GM12878 (cell line): Measurements from ENCODE around the gene OR12D1. TPM values are rescaled to one million over a fixed set of nuclear protein-coding genes. Genes with fewer than 3 reads are reported as not detected.

Experiments used
- ATAC-seq: fragments of 200-7000 bp; cut with Tn5 transposase; 3 replicates; pipeline ENCODE4 v1.9.1; 2020; ENCODE audit warnings: mild to moderate bottlenecking, moderate library complexity
- Bru-seq: library from RNA; stranded (reverse); fragments of 400-500 nt; gene quantifications from one replicate; lab custom pipeline; 2021; lab: Mats Ljungman, UMichigan
- BruChase-seq, 2 experiments: library from RNA; stranded (reverse); fragments of 400-500 nt; gene quantifications; one replicate each; lab custom pipeline; 2021; lab: Mats Ljungman, UMichigan
- BruUV-seq: library from RNA; stranded (reverse); fragments of 400-500 nt; replicated peaks from 2 replicates; lab custom pipeline; 2021; lab: Mats Ljungman, UMichigan
- CTCF ChIA-PET: fragments of 300-600 bp; sonication (Branson Sonifier 250); formaldehyde crosslinking; extraction: SDS; loops from one replicate; lab custom pipeline; 2021; ENCODE audit warnings: inconsistent platforms; lab: Yijun Ruan, JAX
- POLR2A ChIA-PET: fragments of 350-600 bp; formaldehyde crosslinking; extraction: SDS; loops from one replicate; lab custom pipeline; 2021; ENCODE audit warnings: inconsistent platforms; lab: Charles Lee
- RAD21 ChIA-PET: fragments of 300-600 bp; sonication (Branson Sonifier 250); formaldehyde crosslinking; loops from one replicate; lab custom pipeline; 2023; ENCODE audit warnings: antibody characterized with exemption; ENCODE audit not compliant: unreplicated experiment; lab: Charles Lee
- SMC1A ChIA-PET: fragments of 300-600 bp; sonication (Branson Sonifier 250); formaldehyde crosslinking; loops from one replicate; lab custom pipeline; 2023; ENCODE audit not compliant: unreplicated experiment, uncharacterized antibody; lab: Charles Lee
- DNase-seq: peaks from one replicate; pipeline ENCODE4 v3.0.0-alpha.2; 2011; ENCODE audit warnings: low read depth, low spot score
- FAIRE-seq: peaks from 3 replicates; lab custom pipeline; 2011; peaks lifted over from hg19 to GRCh38; lab: Jason Lieb, UNC
- H2AFZ ChIP-seq: 2 replicates; pipeline ENCODE4 v1.6.0; 2011; ENCODE audit warnings: low read depth, low read length, control low read depth; ENCODE audit not compliant: control insufficient read depth
- H3K27ac ChIP-seq: 2 replicates; pipeline ENCODE4 v1.5.1; 2011; ENCODE audit warnings: control low read depth; ENCODE audit not compliant: control insufficient read depth, insufficient read depth
- H3K27me3 ChIP-seq, 2 experiments: replicated peaks in 1 of 2; 2 replicates each; pipeline versions ENCODE4 v1.6.0 to v1.6.1; 2011; ENCODE audit warnings: low read length in 1 of 2; ENCODE audit not compliant: control insufficient read depth in 2 of 2, insufficient read depth in 2 of 2
- H3K36me3 ChIP-seq, 2 experiments: 2 replicates each; pipeline ENCODE4 v1.5.1; 2011; ENCODE audit warnings: low read length in 1 of 2; ENCODE audit not compliant: control insufficient read depth in 2 of 2, insufficient read depth in 2 of 2
- H3K4me1 ChIP-seq: 2 replicates; pipeline ENCODE4 v1.6.1; 2011; ENCODE audit warnings: mild to moderate bottlenecking, low read length, moderate library complexity, mixed read lengths; ENCODE audit not compliant: control insufficient read depth, insufficient read depth
- H3K4me2 ChIP-seq: 2 replicates; pipeline ENCODE4 v1.6.0; 2011; ENCODE audit warnings: control low read depth; ENCODE audit not compliant: control insufficient read depth, insufficient read depth
- H3K4me3 ChIP-seq: fragments of 200-600 bp; sonication (generic); 2 replicates; pipeline ENCODE4 v1.5.1; 2016
- H3K79me2 ChIP-seq: 2 replicates; pipeline ENCODE4 v1.6.0; 2011; ENCODE audit warnings: low read length; ENCODE audit not compliant: control insufficient read depth, insufficient read depth
- H3K9ac ChIP-seq: 2 replicates; pipeline ENCODE4 v1.8.0; 2011; ENCODE audit warnings: low read length, control low read depth, mixed read lengths; ENCODE audit not compliant: control insufficient read depth, insufficient read depth
- H3K9me3 ChIP-seq: replicated peaks from 3 replicates; pipeline ENCODE4 v1.5.1; 2011; ENCODE audit warnings: mild to moderate bottlenecking, low read length; ENCODE audit not compliant: control insufficient read depth, insufficient read depth
- H4K20me1 ChIP-seq: 2 replicates; pipeline ENCODE4 v1.6.0; 2011; ENCODE audit not compliant: control insufficient read depth, insufficient read depth
- CREB1 ChIP-seq: IDR thresholded peaks from 2 replicates; pipeline ENCODE4 v1.6.1; 2012; ENCODE audit warnings: low read depth, mild to moderate bottlenecking, inconsistent platforms
- MYC ChIP-seq: IDR thresholded peaks from 2 replicates; pipeline ENCODE4 v1.6.1; 2011; ENCODE audit warnings: mild to moderate bottlenecking, low read length, moderate library complexity, inconsistent platforms; ENCODE audit not compliant: insufficient read depth, insufficient replicate concordance, insufficient read length, severe bottlenecking
- ZBTB11 ChIP-seq: fragments of 450-650 bp; formaldehyde crosslinking; IDR thresholded peaks from 2 replicates; pipeline ENCODE4 v1.5.0; 2022; ENCODE audit warnings: mild to moderate bottlenecking, missing genetic modification characterization
- in situ Hi-C: fragments of 300-500 bp; cut with MboI; formaldehyde crosslinking; loops from 9 replicates; pipeline ENCODE4 v1.14.3; 2018; ENCODE audit warnings: mixed read lengths
- intact Hi-C: fragments of 100-400 bp; cut with micrococcal nuclease; formaldehyde crosslinking; loops from one replicate; pipeline ENCODE4 v1.14.2; 2022; ENCODE audit not compliant: unreplicated experiment
- long read RNA-seq, 2 experiments: library from polyadenylated mRNA; unstranded; transcript quantifications; one replicate each; pipeline ENCODE4 v2.0.0, GENCODE V29; 2019 to 2020
- polyA minus RNA-seq, 3 experiments: library from RNA; depleted of rRNA, polyadenylated mRNA; stranded (reverse); fragments of >200 nt; gene quantifications; 2 replicates each; pipeline ENCODE4 v1.2.3, GENCODE V29; 2011
- polyA plus RNA-seq, 11 experiments: library from polyadenylated mRNA; depleted of rRNA in 4 of 11; unstranded in 6 of 11; stranded (reverse) in 5 of 11; fragments of >200 nt; fragmentation: Nextera tagmentation in 4 of 11; fragmentation: Illumina TruSeq in 1 of 11; extraction: Ambion mirVana in 4 of 11; extraction: Trizol in 1 of 11; gene quantifications; 1 replicate in 1 of 11; 2 replicates in 10 of 11; pipeline versions ENCODE4 v1.2.1 to v1.2.3, GENCODE V29; 2011 to 2016; ENCODE audit warnings: inconsistent platforms in 2 of 11, missing spikeins in 2 of 11, low read depth in 1 of 11
- total RNA-seq, 4 experiments: library from RNA; depleted of rRNA in 3 of 4; stranded (reverse); fragments of >200 nt in 3 of 4; fragmentation: Illumina TruSeq in 1 of 4; extraction: Trizol in 1 of 4; gene quantifications; 2 replicates each; pipeline versions ENCODE4 v1.2.1 to v1.2.3, GENCODE V29; 2013 to 2021

Gene OR12D1
- not detected in 2 replicates for total RNA-seq (2013; cell fraction: nucleolus; rRNA removed)
- not detected in 2 replicates for total RNA-seq (2014; rRNA removed)
- total RNA-seq (2014; rRNA removed; fragmentation: Illumina TruSeq; extraction: Trizol): not detected in 2 replicates
- total RNA-seq (2021): not detected in 2 replicates
- not detected for polyA plus RNA-seq (2011; ENCODE audit: low read depth)
- polyA plus RNA-seq (2011; rRNA removed): not detected in 2 replicates
- not detected in 2 replicates for polyA plus RNA-seq (2011; cell fraction: cytosol; rRNA removed)
- not detected in 2 replicates for polyA plus RNA-seq (2011; cell fraction: nucleus; rRNA removed)
- not detected in 2 replicates for polyA plus RNA-seq (2012)
- not detected in 2 replicates for polyA plus RNA-seq (2014; fragmentation: Illumina TruSeq; extraction: Trizol)
- polyA plus RNA-seq (2014; fragmentation: Nextera tagmentation; extraction: Ambion mirVana): not detected
- not detected in 2 replicates for polyA plus RNA-seq (2014; rRNA removed)
- polyA plus RNA-seq (2016; fragmentation: Nextera tagmentation; extraction: Ambion mirVana): not detected
- not detected in 2 replicates for polyA minus RNA-seq (2011; rRNA and poly(A)+ RNA removed)
- not detected in 2 replicates for polyA minus RNA-seq (2011; cell fraction: cytosol; rRNA and poly(A)+ RNA removed)
- polyA minus RNA-seq (2011; cell fraction: nucleus; rRNA and poly(A)+ RNA removed): not detected in 2 replicates
- not detected for Bru-seq, nascent RNA
- not detected for BruChase-seq, experiment 1, labeled RNA remaining after a 6-hour chase
- BruChase-seq, experiment 2, labeled RNA remaining after a 2-hour chase: not detected
- long read RNA-seq, experiment 1: 0 reads
- long read RNA-seq, experiment 2: 0 reads

- Histone ChIP-seq H2AFZ (no peak within 1 kb of the TSS), H4K20me1 (no peaks in the 10 kb centered on the region), H3K4me2 (no peak within 1 kb of the TSS), H3K4me3 (no peak within 1 kb of the TSS), H3K9ac (no peak within 1 kb of the TSS), H3K36me3 (no peaks in the 10 kb centered on the region), H3K4me1 (no peaks in the 10 kb centered on the region), H3K27me3 (no peaks in the 10 kb centered on the region), H3K9me3 (no peaks in the 10 kb centered on the region), H3K27ac (no peak within 1 kb of the TSS), H3K79me2 (no peaks in the 10 kb centered on the region)
- no peak for FAIRE-seq
- no peak for DNase-seq
- TF ChIP-seq MYC (no peak), ZBTB11 (CRISPR knock-in tag) (no peak), CREB1 (no peak)
- POLR2A ChIA-PET: no interaction called here
- RAD21 ChIA-PET: no interaction called here
- no TSS peak for BruUV-seq
- CTCF ChIA-PET: no interaction called here
- SMC1A ChIA-PET: no interaction called here
- no peak for ATAC-seq
- intact Hi-C loops: no loop called here
- in situ Hi-C loops: no loop called here
Measured at GRCh38 chr6:29414588-29414987, at the start of gene OR12D1. Gene OR12D1 (plus strand): TSS chr6:29414928.
